Ishikawa (cell line): ENCODE data around the gene PPARG.

ENCODE experiments used
- CEBPB ChIP-seq: IDR thresholded peaks from 2 replicates; pipeline ENCODE4 v1.6.1; 2012
- CREB1 ChIP-seq: IDR thresholded peaks from 2 replicates; pipeline ENCODE4 v1.6.1; 2012; ENCODE audit warnings: low read depth
- EGR1 ChIP-seq: IDR thresholded peaks from 2 replicates; pipeline ENCODE4 v1.6.1; 2012
- EP300 ChIP-seq: IDR thresholded peaks from 2 replicates; pipeline ENCODE4 v1.6.1; 2012; ENCODE audit warnings: borderline replicate concordance
- FOXM1 ChIP-seq: IDR thresholded peaks from 2 replicates; pipeline ENCODE4 v1.6.1; 2012; ENCODE audit warnings: low read depth, borderline replicate concordance
- NFIC ChIP-seq: IDR thresholded peaks from 2 replicates; pipeline ENCODE4 v1.6.1; 2012
- RAD21 ChIP-seq: IDR thresholded peaks from 2 replicates; pipeline ENCODE4 v1.6.1; 2012; ENCODE audit warnings: low read depth
- TAF1 ChIP-seq: IDR thresholded peaks from 2 replicates; pipeline ENCODE4 v1.6.1; 2012; ENCODE audit warnings: low read depth, mild to moderate bottlenecking
- TCF12 ChIP-seq: IDR thresholded peaks from 2 replicates; pipeline ENCODE4 v1.6.1; 2012; ENCODE audit warnings: low read depth
- TEAD4 ChIP-seq: IDR thresholded peaks from 2 replicates; pipeline ENCODE4 v1.6.1; 2012
- USF1 ChIP-seq: IDR thresholded peaks from 2 replicates; pipeline ENCODE4 v1.6.1; 2012
- YY1 ChIP-seq: IDR thresholded peaks from 2 replicates; pipeline ENCODE4 v1.6.1; 2012; ENCODE audit warnings: low read depth
- ZBTB7A ChIP-seq: IDR thresholded peaks from 2 replicates; pipeline ENCODE4 v1.6.1; 2012; ENCODE audit warnings: low read depth
- TF ChIP-seq, protein P1 (sequence below): IDR thresholded peaks from 2 replicates; pipeline ENCODE4 v1.6.1; 2012
- TF ChIP-seq, protein P2 (sequence below): IDR thresholded peaks from 2 replicates; pipeline ENCODE4 v1.6.1; 2012; ENCODE audit warnings: low read depth, mild to moderate bottlenecking

Gene PPARG

GRCh38 chr3:12425850-12426579 lies 137.1 kb downstream of the PPARG start:
- no peak for TF ChIP-seq EGR1
- TF ChIP-seq TCF12: no peak
- no peak for TF ChIP-seq EP300
- no peak for TF ChIP-seq RAD21
- no peak for TF ChIP-seq ZBTB7A
- TF ChIP-seq CREB1: no peak
- no peak for TF ChIP-seq CEBPB
- TF ChIP-seq USF1: no peak
- TF ChIP-seq YY1: no peak
- TF ChIP-seq, protein P1, sequence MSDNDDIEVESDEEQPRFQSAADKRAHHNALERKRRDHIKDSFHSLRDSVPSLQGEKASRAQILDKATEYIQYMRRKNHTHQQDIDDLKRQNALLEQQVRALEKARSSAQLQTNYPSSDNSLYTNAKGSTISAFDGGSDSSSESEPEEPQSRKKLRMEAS: no peak
- no peak for TF ChIP-seq TEAD4

- no peak for TF ChIP-seq ZBTB7A
- TF ChIP-seq EP300: no peak
- TF ChIP-seq CEBPB: no peak
- TF ChIP-seq USF1: no peak
- no peak for TF ChIP-seq YY1
- no peak for TF ChIP-seq FOXM1
These were observed 138.7 kb downstream of the PPARG start for GRCh38 chr3:12427551-12427950.

GRCh38 chr3:12428126-12428525 lies 139.3 kb downstream of the PPARG start:
- TF ChIP-seq NFIC (no peak), TCF12 (no peak), RAD21 (no peak), CREB1 (no peak), YY1 (no peak), EP300 (no peak), TEAD4 (no peak), EGR1 (no peak), USF1 (no peak), CEBPB (no peak), FOXM1 (no peak), ZBTB7A (no peak), TAF1 (no peak)
- TF ChIP-seq, protein P2, sequence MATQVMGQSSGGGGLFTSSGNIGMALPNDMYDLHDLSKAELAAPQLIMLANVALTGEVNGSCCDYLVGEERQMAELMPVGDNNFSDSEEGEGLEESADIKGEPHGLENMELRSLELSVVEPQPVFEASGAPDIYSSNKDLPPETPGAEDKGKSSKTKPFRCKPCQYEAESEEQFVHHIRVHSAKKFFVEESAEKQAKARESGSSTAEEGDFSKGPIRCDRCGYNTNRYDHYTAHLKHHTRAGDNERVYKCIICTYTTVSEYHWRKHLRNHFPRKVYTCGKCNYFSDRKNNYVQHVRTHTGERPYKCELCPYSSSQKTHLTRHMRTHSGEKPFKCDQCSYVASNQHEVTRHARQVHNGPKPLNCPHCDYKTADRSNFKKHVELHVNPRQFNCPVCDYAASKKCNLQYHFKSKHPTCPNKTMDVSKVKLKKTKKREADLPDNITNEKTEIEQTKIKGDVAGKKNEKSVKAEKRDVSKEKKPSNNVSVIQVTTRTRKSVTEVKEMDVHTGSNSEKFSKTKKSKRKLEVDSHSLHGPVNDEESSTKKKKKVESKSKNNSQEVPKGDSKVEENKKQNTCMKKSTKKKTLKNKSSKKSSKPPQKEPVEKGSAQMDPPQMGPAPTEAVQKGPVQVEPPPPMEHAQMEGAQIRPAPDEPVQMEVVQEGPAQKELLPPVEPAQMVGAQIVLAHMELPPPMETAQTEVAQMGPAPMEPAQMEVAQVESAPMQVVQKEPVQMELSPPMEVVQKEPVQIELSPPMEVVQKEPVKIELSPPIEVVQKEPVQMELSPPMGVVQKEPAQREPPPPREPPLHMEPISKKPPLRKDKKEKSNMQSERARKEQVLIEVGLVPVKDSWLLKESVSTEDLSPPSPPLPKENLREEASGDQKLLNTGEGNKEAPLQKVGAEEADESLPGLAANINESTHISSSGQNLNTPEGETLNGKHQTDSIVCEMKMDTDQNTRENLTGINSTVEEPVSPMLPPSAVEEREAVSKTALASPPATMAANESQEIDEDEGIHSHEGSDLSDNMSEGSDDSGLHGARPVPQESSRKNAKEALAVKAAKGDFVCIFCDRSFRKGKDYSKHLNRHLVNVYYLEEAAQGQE: no peak
- TF ChIP-seq, protein P1: no peak

DNA sequence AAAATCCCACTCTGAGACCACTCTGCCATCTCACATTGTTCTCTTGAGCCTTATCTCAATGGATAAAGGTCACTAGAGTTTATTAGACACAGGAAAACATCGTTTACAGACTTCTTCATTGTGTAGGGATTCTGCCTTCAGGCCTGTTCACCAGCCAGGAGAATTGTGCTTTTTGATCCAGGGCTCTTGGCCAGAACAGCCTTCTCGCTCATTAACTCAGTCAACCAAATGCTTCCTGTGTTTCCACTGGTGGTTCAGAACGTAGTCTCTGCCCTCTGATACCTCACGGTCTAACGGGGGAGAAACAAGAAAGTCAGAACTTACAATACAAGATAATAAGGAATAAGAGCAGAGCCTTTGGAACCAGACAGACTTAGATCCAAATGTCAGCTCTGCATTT lies 141.2 kb downstream of the PPARG start:
- TF ChIP-seq CEBPB (no peak), YY1 (no peak), FOXM1 (no peak), USF1 (no peak), EGR1 (no peak)
- TF ChIP-seq, protein P1: no peak
- TF ChIP-seq, protein P2: no peak

DNA sequence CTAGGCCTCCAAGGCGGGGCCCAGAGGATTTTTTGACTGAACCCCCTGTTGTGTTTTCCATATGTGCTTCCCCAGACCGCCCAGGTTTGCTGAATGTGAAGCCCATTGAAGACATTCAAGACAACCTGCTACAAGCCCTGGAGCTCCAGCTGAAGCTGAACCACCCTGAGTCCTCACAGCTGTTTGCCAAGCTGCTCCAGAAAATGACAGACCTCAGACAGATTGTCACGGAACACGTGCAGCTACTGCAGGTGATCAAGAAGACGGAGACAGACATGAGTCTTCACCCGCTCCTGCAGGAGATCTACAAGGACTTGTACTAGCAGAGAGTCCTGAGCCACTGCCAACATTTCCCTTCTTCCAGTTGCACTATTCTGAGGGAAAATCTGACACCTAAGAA lies 145.0 kb downstream of the PPARG start:
- TF ChIP-seq ZBTB7A: no peak
- TF ChIP-seq USF1: no peak
- TF ChIP-seq NFIC: no peak
- TF ChIP-seq TEAD4: no peak
- TF ChIP-seq EP300: no peak
- TF ChIP-seq, protein P1: no peak
